HepG2 (cell line): ENCODE results near the gene NFAT5. TPM values are rescaled to one million over a fixed set of nuclear protein-coding genes. Genes with fewer than 3 reads are reported as not detected.

Source experiments
- ATAC-seq: fragments of 200-7000 bp; cut with Tn5 transposase; 3 replicates; pipeline ENCODE4 v1.9.1; 2020; ENCODE audit warnings: mild to moderate bottlenecking, moderate library complexity
- BruUV-seq: library from RNA; stranded (reverse); fragments of 400-500 nt; replicated peaks from 2 replicates; lab custom pipeline; 2021; lab: Mats Ljungman, UMichigan
- CTCF ChIA-PET: fragments of 300-600 bp; formaldehyde crosslinking; extraction: SDS; loops from one replicate; lab custom pipeline; 2021; ENCODE audit warnings: low total read pairs, inconsistent platforms, low intra/inter-chr PET ratio; lab: Yijun Ruan, JAX
- POLR2A ChIA-PET: fragments of 350-600 bp; sonication (Branson Sonifier 250); formaldehyde crosslinking; loops from one replicate; lab custom pipeline; 2020; ENCODE audit warnings: antibody characterized with exemption, inconsistent platforms; lab: Yijun Ruan, JAX
- DNase-seq: peaks from one replicate; pipeline ENCODE4 v3.0.0-alpha.2; 2015; ENCODE audit warnings: low spot score
- FAIRE-seq: peaks from 3 replicates; lab custom pipeline; 2011; peaks lifted over from hg19 to GRCh38; lab: Jason Lieb, UNC
- H2AFZ ChIP-seq: one replicate; pipeline ENCODE4 v1.6.1; 2011; ENCODE audit warnings: low read length, inconsistent platforms
- H3K27ac ChIP-seq: fragments of 300-600 bp; 3 replicates; pipeline ENCODE4 v1.8.0; 2011; ENCODE audit warnings: mixed run types, mild to moderate bottlenecking, mixed read lengths, low read length, inconsistent platforms; ENCODE audit not compliant: insufficient read depth; ENCODE audit errors: extremely low read length
- H3K27me3 ChIP-seq, 2 experiments: fragments of 200-600 bp in 1 of 2; 2 replicates in 1 of 2; 3 replicates in 1 of 2; pipeline versions ENCODE4 v1.6.0 to v1.8.0; 2011; ENCODE audit warnings: low read length in 2 of 2, mild to moderate bottlenecking in 2 of 2, moderate library complexity in 2 of 2, inconsistent platforms in 1 of 2; ENCODE audit not compliant: insufficient read depth in 2 of 2, control insufficient read depth in 1 of 2
- H3K36me3 ChIP-seq, 2 experiments: fragments of 200-600 bp in 1 of 2; replicated peaks in 1 of 2; 2 replicates in 1 of 2; 3 replicates in 1 of 2; pipeline versions ENCODE4 v1.5.1 to v1.8.0; 2011; ENCODE audit warnings: low read length in 2 of 2, inconsistent platforms in 1 of 2; ENCODE audit not compliant: insufficient read depth in 2 of 2, control insufficient read depth in 1 of 2
- H3K4me1 ChIP-seq: 2 replicates; pipeline ENCODE4 v1.5.1; 2012; ENCODE audit warnings: low read length, inconsistent platforms; ENCODE audit not compliant: insufficient read depth
- H3K4me2 ChIP-seq: 2 replicates; pipeline ENCODE4 v1.6.0; 2011; ENCODE audit warnings: low read depth, low read length, inconsistent platforms
- H3K4me3 ChIP-seq, 3 experiments: fragments of 200-600 bp in 1 of 3; sonication (generic), shearing (Covaris generic) in 1 of 3; replicated peaks in 1 of 3; 2 replicates each; pipeline ENCODE4 v1.5.1; 2011 to 2016; ENCODE audit warnings: low read length in 3 of 3, inconsistent platforms in 2 of 3, low read depth in 2 of 3, mild to moderate bottlenecking in 2 of 3, control low read depth in 1 of 3, mixed read lengths in 1 of 3; ENCODE audit not compliant: insufficient read depth in 1 of 3
- H3K79me2 ChIP-seq: one replicate; pipeline ENCODE4 v1.6.1; 2011; ENCODE audit warnings: low read length, inconsistent platforms; ENCODE audit not compliant: insufficient read depth
- H3K9ac ChIP-seq: 2 replicates; pipeline ENCODE4 v1.6.0; 2011; ENCODE audit warnings: mild to moderate bottlenecking, low read depth, low read length, inconsistent platforms; ENCODE audit not compliant: insufficient read depth
- H3K9me3 ChIP-seq: 2 replicates; pipeline ENCODE4 v1.5.1; 2012; ENCODE audit warnings: mild to moderate bottlenecking, low read length
- H4K20me1 ChIP-seq: 2 replicates; pipeline ENCODE4 v1.6.0; 2011; ENCODE audit warnings: inconsistent platforms, mild to moderate bottlenecking, low read length, moderate library complexity; ENCODE audit not compliant: insufficient read depth
- IKZF4 ChIP-seq: sonication (generic); formaldehyde crosslinking; IDR thresholded peaks from 2 replicates; pipeline ENCODE4 v1.5.1; 2020; ENCODE audit warnings: borderline replicate concordance, mild to moderate bottlenecking, low read depth, missing genetic modification reagents; ENCODE audit errors: not compliant biosample characterization
- RBM22 ChIP-seq: fragments of 200-400 bp; formaldehyde crosslinking; optimal IDR thresholded peaks from 2 replicates; pipeline ENCODE3; 2017; ENCODE audit warnings: mild to moderate bottlenecking, low read length, moderate library complexity
- RNF219 ChIP-seq: sonication (generic); formaldehyde crosslinking; IDR thresholded peaks from 2 replicates; pipeline ENCODE4 v1.5.0; 2020; ENCODE audit warnings: mild to moderate bottlenecking, missing genetic modification reagents
- SP4 ChIP-seq: sonication (generic); formaldehyde crosslinking; IDR thresholded peaks from 2 replicates; pipeline ENCODE4 v1.8.1; 2023; ENCODE audit warnings: mild to moderate bottlenecking, missing genetic modification reagents
- ZNF275 ChIP-seq: sonication (generic); formaldehyde crosslinking; IDR thresholded peaks from 2 replicates; pipeline ENCODE4 v1.8.0; 2022; ENCODE audit warnings: missing genetic modification reagents, mild to moderate bottlenecking, inconsistent platforms, borderline replicate concordance
- WGBS: methylation state at CpG from one replicate; pipeline ENCODE4 v1.1.6; 2017; ENCODE audit warnings: low lambda C conversion rate; 5-methylcytosine and 5-hydroxymethylcytosine counted together
- in situ Hi-C: cut with HindIII; loops from 2 replicates; pipeline ENCODE4 v1.10.0; 2017; ENCODE audit warnings: low pct_unique_long_range_greater_than_20kb; ENCODE audit not compliant: extremely low pct_ligation_motif_present
- intact Hi-C: fragments of 100-400 bp; cut with micrococcal nuclease; formaldehyde crosslinking; loops from one replicate; pipeline ENCODE4 v1.10.0; 2022; ENCODE audit not compliant: unreplicated experiment
- polyA plus RNA-seq, 8 experiments: library from polyadenylated mRNA; depleted of rRNA in 3 of 8; stranded (reverse) in 7 of 8; unstranded in 1 of 8; fragments of >200 nt; fragmentation: Illumina TruSeq in 4 of 8; extraction: Trizol in 4 of 8; gene quantifications; 2 replicates each; pipeline versions ENCODE4 v1.2.1 to v1.2.3, GENCODE V29; 2011 to 2016; ENCODE audit warnings: low read depth in 4 of 8, missing spikeins in 1 of 8, mixed read lengths in 1 of 8; ENCODE audit not compliant: insufficient read depth in 1 of 8
- total RNA-seq, 5 experiments: library from RNA; depleted of rRNA; stranded (reverse); fragments of >200 nt; fragmentation: Illumina TruSeq; extraction: Trizol; gene quantifications; 2 replicates each; pipeline ENCODE4 v1.2.3, GENCODE V29; 2016; ENCODE audit warnings: low read depth in 1 of 5

Gene NFAT5
- total and polyA plus RNA-seq, 2 of the 13 experiments (the other 11 are each of a cell fraction or from before 2014, with no cell fraction given): 20.5 to 54.3 TPM

- Histone ChIP-seq H2AFZ (no peak overlapping the region), H4K20me1 (no peaks in the 10 kb centered on the region), H3K9me3 (no peaks in the 10 kb centered on the region), H3K36me3 (peaks cover 5 to 58% of the 10 kb centered on the region in 2 experiments; a peak in 4 of 5 replicates), H3K27me3 (no peaks in the 10 kb centered on the region), H3K27ac (no peak overlapping the region), H3K4me2 (no peak overlapping the region), H3K4me1 (peaks cover 11% of the 10 kb centered on the region; the same call in 1 of the 2 replicates), H3K9ac (no peak overlapping the region), H3K4me3 (no peak overlapping the region), H3K79me2 (no peaks in the 10 kb centered on the region)
- ChIA-PET CTCF (no interaction called here), POLR2A (no interaction called here)
- in situ Hi-C loops (no loop called here), intact Hi-C loops (no loop called here)
- ATAC-seq (no peak), FAIRE-seq (no peak), DNase-seq (no peak)
- WGBS: 94% methylated on average over 2 of the region's 2 CpGs
- BruUV-seq: no TSS peak
- TF ChIP-seq IKZF4 (CRISPR knock-in tag): no peak
- no peak for TF ChIP-seq SP4 (CRISPR knock-in tag)
- TF ChIP-seq ZNF275: no peak
- TF ChIP-seq RBM22: peak; percentile 17
- TF ChIP-seq RNF219 (CRISPR knock-in tag): no peak
These were observed 136.1 kb downstream of the NFAT5 start for GRCh38 chr16:69701866-69702265.
